HG02938 (cell line): Measurements from ENCODE around the gene PDE11A.
"Not testable (repeated sequence)": the region's sequence is repeated elsewhere in the genome, so short reads cannot be mapped to it uniquely, and the experiment has no call there.

Experiments
- ATAC-seq: cut with Tn5 transposase; IDR thresholded peaks from one replicate; pipeline ENCODE4 v1.9.1; 2021; ENCODE audit warnings: mild to moderate bottlenecking, moderate library complexity; ENCODE audit not compliant: unreplicated experiment

Gene PDE11A

DNA sequence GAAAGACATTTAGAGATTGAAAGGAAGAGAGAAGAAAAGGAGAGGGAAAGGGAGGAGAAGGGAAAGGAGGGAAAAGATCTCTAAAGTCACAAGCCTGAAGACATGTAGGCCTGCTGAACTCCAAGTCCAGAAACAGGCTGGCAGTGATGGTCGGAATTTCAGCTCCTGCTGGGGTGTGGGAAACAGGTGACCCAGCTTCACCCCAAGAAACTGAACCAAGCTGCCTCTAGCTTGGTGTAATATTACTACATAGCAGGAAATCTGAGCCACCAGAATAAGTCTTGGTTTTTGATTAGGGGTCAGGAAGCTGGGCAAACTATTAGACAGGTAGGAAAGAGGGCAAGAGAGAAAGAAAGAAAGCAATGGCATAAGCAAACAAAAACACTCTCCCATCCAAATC, 185.8 kb downstream of the PDE11A start:
- no peak for ATAC-seq

DNA sequence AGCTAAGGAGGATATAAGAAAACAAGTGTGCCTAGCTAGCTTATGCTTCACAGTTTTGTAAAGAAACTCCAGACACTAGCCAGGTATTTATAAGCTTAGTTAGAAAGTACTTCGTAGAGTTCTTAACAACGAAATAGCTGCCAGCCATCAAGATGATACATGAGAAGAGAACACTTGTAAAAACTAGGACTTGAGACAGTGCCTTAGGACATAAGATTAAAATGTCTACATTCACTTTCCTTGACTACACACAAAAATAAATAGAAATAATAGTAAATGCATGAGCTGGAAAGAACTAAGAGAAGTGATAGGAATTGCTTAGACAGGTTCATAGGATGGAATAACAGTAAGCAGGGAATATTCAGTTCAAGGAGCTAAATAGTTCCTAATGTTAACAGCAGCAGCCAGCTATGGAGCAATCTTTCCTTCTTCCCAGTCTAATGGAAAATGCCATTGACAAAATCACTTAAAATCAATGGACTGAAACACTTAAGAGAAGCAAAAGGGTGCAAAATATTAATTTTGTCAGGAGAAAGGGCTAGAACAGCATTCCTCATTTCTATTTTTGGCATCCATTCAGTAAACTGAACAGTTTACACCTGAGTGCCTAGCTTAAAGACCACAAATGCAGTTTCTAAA, 186.6 kb downstream of the PDE11A start:
- no peak for ATAC-seq

DNA sequence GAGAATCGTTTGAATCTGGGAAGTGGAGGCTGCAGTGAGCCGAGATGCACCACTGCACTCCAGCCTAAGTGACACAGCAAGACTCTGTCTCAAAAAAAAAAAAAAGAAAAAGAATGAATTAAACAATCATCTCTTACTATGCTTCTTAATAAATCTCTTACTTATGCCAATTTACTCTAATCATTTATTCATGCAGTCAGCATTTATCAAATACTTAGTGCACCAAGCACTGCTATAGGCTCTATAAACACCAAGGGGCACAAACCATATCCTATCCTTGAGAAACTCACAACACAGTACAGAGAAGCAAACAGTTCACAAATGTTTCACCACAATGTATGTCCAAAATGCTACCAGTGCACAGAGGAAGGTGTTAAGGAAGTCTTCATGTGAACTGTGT, 189.4 kb downstream of the PDE11A start:
- no peak for ATAC-seq

DNA sequence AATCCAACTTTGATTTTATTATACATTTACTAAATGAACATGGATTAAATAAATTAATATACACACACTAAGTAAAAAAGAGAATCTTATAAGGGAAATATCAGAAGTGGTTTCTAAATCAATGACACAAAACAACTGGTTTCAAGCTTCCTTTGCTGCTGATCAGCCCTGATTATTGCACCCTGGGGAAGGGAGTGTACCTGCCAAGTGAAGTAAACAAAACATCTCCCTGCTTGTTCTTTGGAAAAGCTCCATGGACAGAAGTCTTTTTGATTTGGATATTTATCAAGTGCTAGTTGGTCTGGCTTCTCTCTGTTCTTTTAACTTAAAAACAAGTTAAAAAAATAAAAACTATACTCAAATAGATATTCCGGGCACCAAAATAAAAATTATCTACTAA, 190.1 kb downstream of the PDE11A start:
- no peak for ATAC-seq

DNA sequence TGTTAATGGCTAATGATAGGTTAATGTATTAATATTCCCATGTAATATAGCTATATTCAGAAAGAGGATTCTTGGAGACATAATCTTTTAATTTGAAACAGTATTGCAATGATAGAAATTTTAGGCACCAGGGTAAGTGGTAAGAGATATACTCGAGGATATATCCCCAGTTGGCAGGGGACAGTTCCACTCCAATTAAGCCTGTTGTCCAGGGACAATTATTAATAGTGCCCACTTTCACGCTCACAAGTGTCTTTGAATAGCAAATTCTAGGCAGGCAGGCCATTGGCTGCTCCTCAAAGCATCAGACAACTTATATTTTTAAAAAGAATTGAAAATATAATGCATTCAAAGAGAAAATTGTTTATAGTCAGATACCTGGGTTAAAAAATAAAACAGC, 190.7 kb downstream of the PDE11A start:
- ATAC-seq = no peak

GRCh38 chr2:177881008-177881747, 191.4 kb downstream of the PDE11A start:
- no peak for ATAC-seq

DNA sequence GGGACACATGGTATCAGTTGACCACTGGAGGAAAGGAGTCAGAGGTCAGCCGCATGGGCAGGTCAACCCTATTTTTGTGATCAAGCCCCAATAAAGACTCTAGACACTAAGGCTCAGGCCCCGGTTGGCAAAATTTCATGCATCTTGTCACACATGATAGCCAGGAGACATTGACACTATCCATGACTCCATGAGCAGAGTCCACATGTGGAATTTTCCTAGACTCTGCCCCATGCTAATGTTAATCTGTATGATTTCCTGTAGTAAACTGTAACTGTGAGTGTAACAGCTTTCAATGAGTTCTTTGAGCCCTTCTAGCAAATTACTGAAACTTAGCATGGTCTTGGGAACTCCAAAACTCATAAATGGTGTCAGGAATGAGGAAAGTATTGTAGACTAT, 192.3 kb downstream of the PDE11A start:
- ATAC-seq = no peak

DNA sequence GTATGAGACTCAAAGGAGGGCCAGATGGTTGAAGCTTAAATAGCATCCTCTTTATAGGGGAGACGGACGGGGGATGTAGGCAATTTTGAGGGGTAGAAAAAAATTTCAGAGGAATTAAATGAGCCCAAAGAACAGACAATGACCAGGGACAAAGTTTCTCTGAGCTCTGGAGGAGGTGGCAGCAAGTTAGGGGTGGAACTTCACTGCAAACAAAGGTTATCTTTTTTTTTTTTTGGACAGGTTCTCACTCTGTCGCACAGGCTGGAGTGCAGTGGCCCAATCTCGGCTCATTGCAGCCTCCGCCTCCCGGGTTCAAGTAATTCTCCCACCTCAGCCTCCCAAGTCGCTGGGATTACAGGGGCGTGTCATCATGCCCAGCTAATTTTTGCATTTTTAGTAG, 195.6 kb downstream of the PDE11A start:
- no peak for ATAC-seq

GRCh38 chr2:177874686-177875085, 197.9 kb downstream of the PDE11A start:
- no peak for ATAC-seq

GRCh38 chr2:177873915-177874314, 198.7 kb downstream of the PDE11A start:
- ATAC-seq = no peak

DNA sequence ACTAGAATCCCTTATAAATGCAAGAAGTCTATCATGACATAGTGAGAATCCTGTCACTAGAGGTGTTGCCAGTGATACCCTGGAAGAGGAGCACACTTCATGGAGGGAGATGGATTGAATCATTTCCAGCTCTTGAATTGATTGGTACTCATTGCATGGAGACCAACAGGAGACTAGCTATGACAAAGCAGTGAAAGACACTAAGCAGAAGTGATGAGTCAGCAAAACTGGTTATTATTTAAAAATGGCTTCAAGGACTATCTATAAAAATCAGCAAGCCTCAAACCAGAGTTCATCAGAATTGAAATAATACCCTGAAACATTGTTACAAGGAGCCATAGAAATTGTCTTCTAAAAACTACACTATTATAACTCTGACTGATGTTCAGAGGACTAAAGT, 200.3 kb downstream of the PDE11A start:
- no peak for ATAC-seq

DNA sequence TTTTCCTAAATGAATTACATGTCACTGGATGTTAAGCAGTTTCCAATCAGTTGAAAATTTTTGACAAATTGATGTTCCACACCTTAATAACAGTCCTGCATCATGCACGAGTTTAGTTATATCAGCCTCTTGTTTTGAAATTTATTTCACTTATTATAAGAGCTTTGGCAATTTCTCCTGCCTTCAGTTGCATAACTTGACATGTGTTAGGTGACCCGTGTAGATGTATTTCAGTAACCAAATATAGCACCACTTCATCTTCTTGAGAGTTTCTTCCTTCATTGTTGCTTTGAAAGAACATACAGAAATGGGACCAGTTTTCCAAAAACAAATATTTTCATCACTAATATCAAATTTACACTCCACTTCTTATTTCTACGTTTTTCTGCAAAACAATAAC, 202.7 kb downstream of the PDE11A start:
- ATAC-seq = no peak

- ATAC-seq = no peak
Observed at GRCh38 chr2:177869209-177869608, 203.4 kb downstream of the PDE11A start.

DNA sequence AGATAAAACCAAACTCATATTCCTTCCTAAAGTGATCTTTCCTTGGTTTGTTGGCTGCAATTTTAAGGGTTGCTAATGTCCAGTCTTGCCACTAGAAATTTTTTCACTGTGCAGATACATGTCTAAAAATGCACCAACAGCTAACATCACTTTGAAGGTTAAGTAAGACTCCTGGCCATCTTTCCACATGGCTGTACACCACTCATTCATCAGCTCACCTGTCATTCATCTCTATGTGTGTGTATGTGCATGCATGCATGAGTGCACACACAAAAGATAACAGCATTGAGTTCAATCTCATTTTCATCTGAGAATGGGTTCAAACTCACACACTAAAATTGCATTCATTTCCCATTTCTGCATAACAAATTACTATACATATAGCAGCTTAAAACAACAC, 203.8 kb downstream of the PDE11A start:
- ATAC-seq = no peak

DNA sequence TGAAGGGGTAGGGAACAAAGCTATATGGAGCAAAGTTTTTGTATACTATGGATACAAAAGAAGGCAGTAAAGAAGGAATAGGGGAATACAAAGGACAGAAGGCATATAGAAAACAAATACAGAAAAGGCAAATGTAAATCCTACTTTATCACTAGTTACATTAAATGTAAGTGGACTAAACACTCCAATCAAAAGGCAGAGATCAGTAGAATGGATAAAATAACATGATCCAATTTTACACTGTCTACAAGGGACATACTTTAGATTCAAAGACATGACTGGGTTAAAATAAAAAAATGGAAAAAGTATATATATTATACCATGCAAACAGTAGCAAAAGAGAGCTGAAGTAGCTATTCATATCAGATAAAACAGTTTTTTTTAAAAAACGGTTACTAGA, 215.0 kb downstream of the PDE11A start:
- no peak for ATAC-seq

DNA sequence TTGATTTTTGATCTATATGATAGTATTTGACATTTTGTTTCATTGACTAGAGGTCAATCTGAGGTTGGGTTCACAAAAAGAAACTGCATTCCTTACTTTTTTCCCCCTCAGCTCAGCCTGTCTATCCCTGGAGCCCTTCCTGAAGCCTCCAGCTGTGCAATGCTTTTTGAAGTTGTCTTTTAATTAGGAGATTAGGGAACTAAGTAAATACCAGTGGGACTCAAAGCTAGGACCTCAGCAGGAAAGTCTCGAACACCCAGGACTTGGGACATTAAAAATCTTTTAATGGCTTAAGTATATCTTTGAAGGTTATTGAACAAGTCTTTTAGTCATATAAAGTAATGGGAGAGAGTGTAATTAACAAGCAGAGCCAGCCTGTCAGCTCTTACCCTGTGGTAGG, 220.2 kb downstream of the PDE11A start:
- no peak for ATAC-seq

DNA sequence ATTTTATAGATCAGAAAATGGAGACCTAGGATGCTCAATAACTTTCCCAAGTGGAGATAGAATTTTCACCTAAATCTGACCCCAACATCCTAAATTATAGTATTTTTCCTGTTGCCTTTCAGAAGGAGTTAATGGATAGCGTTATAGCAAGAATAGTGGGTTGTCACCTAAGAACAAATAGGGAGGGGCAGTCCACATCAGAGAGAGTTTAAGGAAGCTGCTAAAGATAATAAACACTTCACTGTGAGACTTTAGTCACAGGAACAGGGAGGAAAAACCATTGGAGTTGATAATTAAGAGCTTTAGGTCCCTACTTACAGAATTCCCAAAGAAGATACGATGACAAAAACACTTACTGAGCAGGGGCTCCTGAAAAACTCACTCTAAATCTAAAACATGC, 229.4 kb downstream of the PDE11A start:
- ATAC-seq = no peak

- ATAC-seq = no peak
Observed at GRCh38 chr2:177842243-177842642, 230.3 kb downstream of the PDE11A start.

GRCh38 chr2:177835418-177836204, 237.0 kb downstream of the PDE11A start:
- ATAC-seq = not testable (repeated sequence)

DNA sequence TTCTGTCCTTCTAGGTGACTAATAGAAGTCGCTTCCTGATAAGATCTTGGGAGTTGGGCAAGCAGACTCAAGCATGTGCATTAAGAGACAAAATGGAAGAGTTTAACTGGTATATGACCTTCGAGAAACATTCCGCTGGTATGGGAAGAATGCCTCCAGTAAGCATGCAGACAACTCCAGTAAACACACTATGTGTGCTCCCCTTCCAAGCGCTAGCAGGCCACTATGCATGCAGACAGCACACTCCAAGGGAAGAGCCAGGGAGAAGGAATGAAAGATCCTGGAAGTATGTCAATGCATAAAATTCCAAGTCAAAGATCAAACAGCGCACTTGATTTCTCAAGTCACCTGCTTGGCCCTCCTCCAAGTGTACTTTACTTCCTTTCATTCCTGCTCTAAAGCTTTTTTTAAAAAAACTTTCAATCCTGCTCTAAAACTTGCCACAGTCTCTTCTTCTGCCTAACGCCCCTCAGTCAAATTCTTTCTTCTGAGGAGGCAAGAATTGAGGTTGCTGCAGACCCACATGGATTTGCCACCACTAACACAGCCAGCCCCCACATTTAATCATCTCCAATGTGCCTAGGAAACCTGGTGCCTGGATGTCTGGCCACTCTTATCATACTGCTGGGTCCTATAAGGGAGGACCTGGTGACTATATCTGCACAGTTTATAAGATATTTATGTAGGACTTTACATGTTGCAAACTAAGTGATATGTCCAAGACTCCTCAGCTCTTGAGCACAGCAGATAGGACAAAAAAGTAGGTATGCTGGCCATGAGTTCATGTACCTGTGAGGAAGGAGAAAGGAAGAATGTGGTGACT, 239.8 kb downstream of the PDE11A start:
- no peak for ATAC-seq

GRCh38 chr2:177830881-177831386, 241.6 kb downstream of the PDE11A start:
- no peak for ATAC-seq
